ENCODE data around the gene PPFIA1.

DNA sequence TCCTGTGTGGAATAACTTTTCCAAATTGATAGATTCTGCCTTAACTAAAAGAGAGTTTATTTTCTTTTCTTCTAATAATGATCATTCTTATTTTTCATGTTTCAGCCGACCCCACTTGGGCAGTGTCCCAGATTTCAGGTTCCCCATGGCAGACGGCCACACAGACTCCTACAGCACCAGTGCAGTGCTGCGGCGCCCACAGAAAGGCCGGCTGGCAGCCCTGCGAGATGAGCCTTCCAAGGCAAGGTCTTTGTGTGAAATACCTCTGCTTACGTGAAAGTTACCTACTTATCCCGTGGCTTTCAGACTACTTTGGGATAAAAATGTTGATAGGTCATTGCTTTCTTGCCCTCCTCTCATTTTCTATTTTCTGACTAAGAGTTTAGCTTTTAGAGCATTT is 68.6 kb downstream of the PPFIA1 start:
- TF ChIP-seq TEAD4 (IDR thresholded peaks at IDR 0.05) = no peak
- TF ChIP-seq FOXM1 (IDR thresholded peaks at IDR 0.05; ENCODE audit: borderline replicate concordance, low read depth) = no peak
- TF ChIP-seq TAF1 (IDR thresholded peaks at IDR 0.05; ENCODE audit: low read depth) = no peak
- TF ChIP-seq, protein P1, sequence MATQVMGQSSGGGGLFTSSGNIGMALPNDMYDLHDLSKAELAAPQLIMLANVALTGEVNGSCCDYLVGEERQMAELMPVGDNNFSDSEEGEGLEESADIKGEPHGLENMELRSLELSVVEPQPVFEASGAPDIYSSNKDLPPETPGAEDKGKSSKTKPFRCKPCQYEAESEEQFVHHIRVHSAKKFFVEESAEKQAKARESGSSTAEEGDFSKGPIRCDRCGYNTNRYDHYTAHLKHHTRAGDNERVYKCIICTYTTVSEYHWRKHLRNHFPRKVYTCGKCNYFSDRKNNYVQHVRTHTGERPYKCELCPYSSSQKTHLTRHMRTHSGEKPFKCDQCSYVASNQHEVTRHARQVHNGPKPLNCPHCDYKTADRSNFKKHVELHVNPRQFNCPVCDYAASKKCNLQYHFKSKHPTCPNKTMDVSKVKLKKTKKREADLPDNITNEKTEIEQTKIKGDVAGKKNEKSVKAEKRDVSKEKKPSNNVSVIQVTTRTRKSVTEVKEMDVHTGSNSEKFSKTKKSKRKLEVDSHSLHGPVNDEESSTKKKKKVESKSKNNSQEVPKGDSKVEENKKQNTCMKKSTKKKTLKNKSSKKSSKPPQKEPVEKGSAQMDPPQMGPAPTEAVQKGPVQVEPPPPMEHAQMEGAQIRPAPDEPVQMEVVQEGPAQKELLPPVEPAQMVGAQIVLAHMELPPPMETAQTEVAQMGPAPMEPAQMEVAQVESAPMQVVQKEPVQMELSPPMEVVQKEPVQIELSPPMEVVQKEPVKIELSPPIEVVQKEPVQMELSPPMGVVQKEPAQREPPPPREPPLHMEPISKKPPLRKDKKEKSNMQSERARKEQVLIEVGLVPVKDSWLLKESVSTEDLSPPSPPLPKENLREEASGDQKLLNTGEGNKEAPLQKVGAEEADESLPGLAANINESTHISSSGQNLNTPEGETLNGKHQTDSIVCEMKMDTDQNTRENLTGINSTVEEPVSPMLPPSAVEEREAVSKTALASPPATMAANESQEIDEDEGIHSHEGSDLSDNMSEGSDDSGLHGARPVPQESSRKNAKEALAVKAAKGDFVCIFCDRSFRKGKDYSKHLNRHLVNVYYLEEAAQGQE (IDR thresholded peaks at IDR 0.05; ENCODE audit: low read depth) = no peak
- TF ChIP-seq EP300 (IDR thresholded peaks at IDR 0.05; ENCODE audit: borderline replicate concordance) = no peak
- no peak for TF ChIP-seq NFIC (IDR thresholded peaks at IDR 0.05)
- TF ChIP-seq YY1 (IDR thresholded peaks at IDR 0.05; ENCODE audit: low read depth) = no peak
- TF ChIP-seq CEBPB (IDR thresholded peaks at IDR 0.05) = no peak
- TF ChIP-seq, protein P2, sequence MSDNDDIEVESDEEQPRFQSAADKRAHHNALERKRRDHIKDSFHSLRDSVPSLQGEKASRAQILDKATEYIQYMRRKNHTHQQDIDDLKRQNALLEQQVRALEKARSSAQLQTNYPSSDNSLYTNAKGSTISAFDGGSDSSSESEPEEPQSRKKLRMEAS (IDR thresholded peaks at IDR 0.05) = no peak
- TF ChIP-seq ZBTB7A (IDR thresholded peaks at IDR 0.05; ENCODE audit: low read depth) = no peak
- TF ChIP-seq, protein P3, sequence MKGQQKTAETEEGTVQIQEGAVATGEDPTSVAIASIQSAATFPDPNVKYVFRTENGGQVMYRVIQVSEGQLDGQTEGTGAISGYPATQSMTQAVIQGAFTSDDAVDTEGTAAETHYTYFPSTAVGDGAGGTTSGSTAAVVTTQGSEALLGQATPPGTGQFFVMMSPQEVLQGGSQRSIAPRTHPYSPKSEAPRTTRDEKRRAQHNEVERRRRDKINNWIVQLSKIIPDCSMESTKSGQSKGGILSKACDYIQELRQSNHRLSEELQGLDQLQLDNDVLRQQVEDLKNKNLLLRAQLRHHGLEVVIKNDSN (IDR thresholded peaks at IDR 0.05) = no peak
